GM19438 (cell line): ENCODE measurements around the gene PCP4.
"Not testable (repeated sequence)": the region's sequence is repeated elsewhere in the genome, so short reads cannot be mapped to it uniquely, and the experiment has no call there.

ENCODE experiments used
- ATAC-seq: cut with Tn5 transposase; IDR thresholded peaks from one replicate; pipeline ENCODE4 v1.9.1; 2021; ENCODE audit warnings: low read depth; ENCODE audit not compliant: unreplicated experiment

PCP4 gene

DNA sequence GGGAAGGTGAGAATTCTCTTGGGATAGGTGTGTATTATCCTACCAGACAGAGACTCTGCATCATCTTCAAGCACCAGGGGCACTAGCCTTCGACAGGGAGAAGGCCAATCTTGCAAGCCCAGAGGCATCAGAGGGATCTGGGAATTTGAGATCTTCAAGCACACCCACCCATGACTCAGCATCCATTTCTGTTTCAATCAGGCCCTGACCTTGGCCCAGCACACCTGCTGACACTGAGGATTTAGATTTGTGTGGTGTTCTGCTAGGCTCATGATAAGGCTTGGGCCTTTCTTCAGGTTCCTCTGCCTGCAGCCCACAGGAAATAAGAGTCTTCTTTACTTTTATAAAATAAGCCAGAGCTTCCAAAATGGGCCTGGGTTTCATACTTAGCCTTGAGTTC, 6.6 kb upstream of the PCP4 start:
- ATAC-seq = no peak

DNA sequence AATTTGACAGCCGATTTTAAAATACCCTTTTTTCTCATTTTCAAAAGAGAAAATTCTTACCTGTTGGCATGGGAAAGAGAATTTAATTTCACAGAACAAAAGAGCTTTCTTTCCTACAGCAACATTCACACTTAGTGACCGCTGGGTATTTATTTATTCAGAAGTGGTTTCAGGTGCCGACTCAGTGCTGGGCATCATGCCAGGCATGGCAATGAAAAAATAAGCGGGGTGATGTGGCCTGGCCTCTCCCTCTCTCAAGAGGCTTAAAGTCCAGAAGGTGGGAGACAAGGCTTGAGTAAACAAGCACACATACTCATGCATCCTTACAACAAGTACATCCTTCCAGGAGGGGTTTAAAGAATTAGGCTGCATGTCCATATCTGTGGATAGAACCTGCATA, 4.1 kb upstream of the PCP4 start:
- ATAC-seq = no peak

DNA sequence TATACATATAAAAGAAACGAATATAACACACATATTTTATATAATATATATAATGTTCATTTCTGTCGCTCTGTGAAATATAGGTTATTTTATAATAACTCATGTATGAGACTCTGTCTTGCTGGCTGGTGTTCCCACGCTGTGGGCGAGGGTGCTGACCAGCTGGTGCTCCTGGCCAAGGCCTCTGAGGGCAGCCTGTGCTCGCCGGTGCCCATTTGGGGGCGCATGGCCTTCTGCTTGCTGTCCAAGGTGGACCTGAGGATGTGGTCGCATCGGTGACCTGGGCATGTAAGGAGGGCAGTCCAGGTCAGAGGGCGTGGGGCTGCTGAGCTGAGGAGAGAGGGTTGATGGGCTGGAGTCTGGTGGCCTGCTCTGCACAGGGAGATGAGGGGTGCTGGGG, 1.1 kb upstream of the PCP4 start:
- ATAC-seq = no peak

DNA sequence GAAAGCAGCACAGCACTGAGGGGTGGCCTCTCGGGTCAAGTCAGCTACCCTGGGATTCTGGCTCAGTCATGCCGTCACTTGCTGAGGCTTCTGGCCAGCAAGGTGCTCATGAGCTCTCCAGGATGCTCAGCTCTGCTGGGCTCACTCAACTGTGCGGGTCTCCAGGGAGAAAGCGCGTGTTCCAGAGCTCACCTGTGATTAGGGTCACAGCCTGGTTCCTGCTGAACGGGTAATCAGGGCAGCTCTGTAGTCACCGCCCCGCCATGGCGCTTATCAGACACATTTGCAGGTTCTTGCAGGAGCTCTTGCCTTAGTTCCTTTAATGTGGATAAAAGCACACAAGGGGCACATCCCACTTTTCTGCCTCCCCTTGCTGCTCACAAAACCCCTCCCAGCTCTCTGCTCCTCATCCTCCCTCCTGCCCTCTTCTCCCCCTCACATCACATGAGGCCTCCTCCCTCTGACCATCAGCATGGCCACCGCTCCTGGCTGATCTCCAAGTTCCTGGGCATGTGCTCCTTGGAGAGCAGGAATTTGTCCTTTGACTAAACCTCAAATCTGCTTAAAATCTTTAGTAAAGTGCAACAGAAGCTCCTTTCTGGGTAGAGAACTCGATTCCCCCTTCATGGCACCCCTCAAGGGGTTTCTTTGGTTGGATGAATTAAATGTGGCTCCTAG, 2.0 kb downstream of the PCP4 start:
- ATAC-seq = no peak

DNA sequence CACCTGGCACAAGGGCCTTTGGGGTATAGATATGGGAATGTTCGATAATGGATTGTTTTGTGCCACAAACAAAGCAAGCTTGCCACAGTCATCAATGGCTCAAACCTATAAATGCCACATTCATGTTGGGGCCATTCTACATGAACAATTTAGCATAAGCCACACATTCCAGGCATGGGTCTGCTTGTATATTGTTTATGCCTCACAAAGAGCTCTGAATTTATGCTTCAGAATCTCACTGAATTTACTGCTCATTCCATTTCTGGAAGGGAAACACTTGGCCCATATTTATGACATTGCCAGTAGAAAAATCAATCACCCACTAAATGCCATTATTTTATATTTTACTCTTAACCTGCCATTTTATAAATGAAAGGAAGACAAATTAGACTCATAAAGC, 6.4 kb downstream of the PCP4 start:
- no peak for ATAC-seq

DNA sequence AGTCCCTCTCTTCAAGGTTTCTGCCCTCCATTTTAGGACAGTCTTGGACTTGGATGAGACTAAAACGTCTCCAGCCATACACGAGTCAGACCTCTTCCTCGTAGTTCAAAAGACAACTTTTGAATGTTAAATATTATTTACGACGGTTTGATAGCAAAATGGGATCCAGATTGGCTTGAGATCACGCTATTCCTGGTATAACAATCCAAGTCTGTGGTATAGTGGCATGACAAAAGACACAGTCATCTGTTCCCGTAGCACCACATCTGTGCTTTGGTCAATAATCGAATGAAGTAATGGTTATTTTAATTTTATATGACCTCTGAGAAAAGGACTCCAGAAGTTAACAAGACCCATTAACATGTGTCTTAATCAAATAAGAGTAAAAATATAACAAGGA, 7.0 kb downstream of the PCP4 start:
- no peak for ATAC-seq

DNA sequence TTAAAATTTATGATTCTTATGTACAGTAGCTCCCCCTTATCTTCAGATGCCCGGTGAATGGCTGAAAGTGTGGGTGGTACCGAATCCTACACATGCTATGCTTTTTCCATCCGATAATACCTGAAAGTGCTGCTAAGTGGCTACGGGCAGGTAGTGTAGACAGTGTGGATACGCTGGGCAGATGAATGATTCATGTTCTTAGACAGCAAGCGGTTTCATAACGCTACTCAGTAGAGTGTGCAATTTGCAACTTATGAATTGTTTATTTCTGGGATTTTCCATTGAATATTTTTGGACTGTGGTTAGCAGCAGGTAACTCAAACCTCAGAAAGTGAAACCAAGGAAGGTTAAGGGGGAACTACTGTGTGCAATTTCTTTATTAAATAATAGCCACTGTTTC, 7.5 kb downstream of the PCP4 start:
- ATAC-seq = no peak

DNA sequence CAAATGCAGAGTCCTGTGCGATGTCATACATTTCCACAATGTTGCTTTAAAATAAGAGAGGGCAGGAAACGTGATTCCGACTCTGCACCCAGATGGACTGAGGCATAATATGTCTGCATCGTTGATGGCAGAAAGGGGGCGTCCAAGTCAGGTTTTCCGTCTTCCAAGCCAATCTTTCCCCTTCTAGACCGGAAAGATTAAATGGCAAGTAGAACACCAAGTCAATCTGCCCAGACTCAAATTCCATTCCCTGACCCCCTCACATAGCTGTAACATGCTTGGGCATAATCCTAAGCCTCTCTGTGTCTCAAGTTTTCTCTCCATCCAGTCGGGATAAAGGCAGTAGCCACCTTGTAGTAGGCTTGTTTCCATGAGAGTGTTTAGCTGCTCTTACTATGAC, 14.4 kb downstream of the PCP4 start:
- no peak for ATAC-seq

DNA sequence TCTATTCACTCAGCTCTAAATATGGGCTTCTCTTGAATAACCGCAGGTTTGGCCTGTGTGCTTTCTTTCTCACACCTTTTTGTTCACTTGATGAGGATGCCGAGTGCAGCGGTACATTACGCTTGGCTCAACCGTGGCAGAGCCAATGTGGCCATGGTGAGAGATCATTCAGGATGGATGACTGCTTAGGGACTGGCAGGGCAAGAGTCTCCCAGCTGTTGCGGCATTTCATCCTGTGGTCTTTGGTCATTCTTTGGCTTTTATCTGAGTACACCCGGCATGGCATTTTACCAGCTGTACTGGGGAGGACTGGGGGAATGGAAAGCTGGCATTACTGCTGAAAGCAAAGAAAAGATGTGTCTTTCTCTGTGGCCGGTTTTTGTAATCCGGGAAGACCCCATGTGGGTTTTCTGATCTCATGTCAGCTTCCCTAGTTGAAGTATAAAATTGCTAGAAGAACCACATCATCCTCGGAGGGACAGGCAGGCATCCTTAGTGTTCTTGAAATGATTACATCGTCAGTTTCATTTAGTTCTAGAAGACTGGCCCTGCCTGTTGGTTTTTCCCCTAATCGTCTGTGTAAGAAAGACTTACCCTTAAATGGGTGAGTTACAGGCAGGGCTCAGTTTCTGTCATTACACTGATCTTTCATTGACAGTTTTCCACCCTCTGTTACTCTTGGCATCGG, 15.1 kb downstream of the PCP4 start:
- no peak for ATAC-seq

DNA sequence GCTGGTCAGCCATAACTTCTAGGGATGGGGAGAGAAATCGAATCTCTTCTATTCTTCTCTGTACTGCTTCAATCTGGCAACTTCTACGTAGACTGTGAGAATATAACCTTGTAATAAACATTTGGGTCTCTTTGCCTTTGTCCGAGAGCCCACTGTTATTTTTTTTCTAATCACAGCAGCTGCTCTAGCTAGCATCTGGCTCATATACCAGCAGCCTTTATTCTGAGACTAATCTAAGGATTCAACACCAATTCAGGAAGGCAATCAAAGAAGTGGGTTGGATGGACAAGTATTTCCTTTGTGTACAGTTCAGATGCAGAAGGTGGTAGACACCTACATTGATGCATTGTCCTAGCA, 15.6 kb downstream of the PCP4 start:
- no peak for ATAC-seq

DNA sequence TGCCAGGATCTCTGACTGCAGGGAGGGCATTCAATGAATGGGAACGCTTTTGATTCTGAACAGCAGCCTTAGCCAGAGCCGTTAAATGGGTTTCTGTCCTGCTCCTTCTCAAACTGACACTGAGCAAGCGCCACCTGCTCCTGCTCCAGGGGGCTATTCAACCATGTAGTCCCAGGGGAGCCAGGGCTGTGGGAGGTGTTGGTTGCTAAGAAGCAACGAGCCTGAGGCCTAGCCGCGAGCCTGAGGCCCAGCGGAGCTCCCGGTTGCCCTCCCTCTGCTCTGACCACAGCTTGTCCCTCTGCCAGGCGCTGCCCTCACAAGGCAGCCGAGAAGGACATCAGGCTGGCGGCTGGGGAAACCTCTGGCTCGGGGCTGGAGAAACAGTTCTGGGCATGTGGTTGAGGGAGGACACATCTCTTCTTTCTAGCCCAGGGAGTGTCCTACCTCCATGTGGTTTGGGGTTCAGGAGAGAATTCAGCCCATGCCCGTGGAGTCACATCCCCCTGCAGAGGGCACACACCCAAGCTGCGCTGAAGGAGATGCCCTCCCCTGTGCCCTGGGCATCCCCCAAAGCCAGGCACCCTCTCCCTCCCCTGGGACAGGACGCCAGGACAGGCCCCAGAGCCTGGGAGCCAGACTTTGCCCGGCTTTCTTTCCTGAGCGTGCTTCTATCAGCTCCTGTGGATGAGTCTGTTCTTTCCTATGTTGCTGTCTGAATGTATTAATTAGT, 18.0 kb downstream of the PCP4 start:
- no peak for ATAC-seq

DNA sequence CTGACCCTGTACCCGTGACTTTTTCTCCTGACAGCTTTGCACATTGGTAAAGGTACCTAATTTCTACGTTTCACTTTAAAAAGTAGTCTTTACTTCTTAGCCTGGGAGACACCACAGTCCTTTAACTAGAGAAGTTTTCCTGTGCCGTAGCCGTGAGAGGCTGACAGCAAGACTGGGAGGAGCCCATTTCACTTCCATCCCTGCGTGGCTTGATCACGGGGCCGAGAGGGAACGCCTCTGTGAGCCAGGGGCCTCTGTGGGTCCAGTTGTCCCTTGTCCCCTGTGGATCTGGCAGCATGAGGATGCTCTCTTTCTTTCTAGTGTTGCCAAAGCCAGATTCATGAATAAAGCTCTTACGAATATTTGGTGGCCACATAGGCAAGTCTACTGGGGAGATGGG, 21.6 kb downstream of the PCP4 start:
- no peak for ATAC-seq

DNA sequence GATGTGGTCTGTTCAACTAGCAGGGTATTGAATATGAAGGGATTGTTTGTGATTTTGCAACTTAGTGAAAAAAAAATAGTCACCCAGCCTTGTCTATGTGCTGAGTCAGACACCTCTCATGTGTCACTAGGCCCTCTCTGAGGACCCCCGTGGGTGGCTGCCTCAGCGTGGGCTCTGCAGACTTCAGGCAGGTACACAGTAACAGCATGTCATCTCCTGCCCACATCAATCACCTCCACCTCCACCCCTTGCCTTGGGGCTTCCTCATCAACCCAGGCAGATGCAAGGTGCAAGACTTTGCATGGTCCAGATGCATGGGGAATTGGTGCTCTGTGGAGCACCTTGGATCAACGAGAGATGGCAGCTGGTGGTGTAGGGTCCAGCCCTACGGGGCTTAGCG, 23.9 kb downstream of the PCP4 start:
- no peak for ATAC-seq

DNA sequence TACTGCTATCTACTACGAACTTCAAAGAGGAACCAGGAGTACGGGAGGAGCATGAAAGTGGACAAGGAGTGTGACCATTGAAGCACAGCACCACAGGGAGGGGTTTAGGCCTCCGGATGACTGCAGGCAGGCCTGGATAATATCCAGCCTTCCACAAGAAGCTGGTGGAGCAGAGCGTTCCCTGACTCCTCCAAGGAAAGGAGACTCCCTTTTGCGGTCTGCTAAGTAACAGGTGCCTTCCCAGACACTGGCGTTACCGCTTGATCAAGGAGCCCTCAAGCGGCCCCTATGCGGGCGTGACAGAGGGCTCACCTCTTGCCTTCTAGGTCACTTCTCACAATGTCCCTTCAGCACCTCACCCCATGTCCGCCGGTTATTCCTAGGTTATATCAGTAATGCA, 24.6 kb downstream of the PCP4 start:
- ATAC-seq = not testable (repeated sequence)

DNA sequence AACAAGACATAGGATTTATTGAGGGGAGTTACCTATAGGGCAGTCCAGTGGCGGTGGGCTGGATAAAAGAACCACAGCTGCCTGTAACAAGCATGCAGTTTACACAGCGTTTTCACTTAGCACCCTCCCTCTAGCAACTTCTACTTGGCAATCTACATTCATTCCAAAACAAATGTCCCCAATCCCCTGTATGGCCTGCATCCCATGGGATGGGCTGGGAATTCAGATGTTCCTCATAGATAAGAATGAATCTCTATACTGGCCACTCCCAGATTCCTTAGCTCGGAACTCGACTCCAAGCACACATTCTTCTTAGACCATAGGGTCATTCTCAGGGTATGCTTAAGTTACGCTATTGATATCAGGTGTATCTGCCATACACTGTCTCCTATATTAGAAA, 33.3 kb downstream of the PCP4 start:
- ATAC-seq = no peak

DNA sequence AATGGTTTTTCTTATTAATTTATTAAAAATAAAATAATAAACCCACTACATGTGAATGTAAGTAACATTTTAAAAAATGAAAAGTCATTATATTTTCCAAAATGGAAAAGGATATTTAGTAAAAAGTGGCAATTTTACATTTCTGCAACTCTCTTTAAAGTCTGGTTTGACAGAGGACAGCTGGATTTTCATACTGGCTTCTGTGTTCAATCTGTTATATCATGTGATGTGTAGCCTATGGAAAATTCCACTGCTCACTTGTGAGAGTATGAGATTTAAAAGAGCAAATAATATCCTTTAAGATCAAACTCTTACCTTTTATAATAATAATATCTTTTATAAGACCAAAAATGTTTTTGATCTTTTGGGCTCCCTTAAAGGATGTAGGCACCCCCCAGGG, 33.7 kb downstream of the PCP4 start:
- no peak for ATAC-seq

DNA sequence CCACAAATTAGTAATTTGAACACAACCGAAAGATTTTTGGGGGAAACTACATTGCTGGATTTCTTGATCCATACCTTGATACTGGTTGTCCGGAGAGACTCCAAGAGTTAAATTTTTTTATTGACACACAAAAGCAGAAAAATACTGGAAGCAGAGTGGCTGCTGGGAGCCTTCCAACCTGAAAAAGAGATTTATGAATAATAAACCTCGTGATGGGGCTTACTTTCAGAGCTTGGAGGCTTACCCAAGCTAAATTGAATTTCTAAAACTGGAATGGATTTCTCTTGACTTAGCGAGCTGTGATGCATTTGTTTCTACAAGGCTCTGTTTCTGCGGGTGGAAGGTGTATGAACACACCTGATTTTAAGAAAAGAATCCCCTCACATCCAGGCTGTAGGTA, 35.7 kb downstream of the PCP4 start:
- ATAC-seq = no peak

DNA sequence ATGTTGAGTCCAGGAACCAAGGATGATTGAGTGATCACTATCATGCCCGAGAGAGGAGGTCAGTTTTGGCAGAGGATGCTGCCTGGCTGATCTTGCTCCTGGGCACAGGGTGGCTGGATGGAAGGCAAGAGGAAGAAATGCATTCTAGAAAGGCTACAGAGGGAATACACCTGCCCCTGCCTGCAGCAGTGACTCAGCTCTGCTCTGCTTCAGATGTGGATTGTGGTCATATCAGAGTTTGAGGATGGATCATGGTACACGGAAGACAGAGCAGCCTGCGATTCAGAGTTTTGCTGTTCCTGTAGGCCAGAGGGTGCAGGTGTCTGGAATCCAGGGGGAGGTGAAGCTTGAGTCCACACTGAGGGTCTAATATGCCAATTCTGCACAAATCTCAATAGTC, 37.2 kb downstream of the PCP4 start:
- ATAC-seq = no peak

DNA sequence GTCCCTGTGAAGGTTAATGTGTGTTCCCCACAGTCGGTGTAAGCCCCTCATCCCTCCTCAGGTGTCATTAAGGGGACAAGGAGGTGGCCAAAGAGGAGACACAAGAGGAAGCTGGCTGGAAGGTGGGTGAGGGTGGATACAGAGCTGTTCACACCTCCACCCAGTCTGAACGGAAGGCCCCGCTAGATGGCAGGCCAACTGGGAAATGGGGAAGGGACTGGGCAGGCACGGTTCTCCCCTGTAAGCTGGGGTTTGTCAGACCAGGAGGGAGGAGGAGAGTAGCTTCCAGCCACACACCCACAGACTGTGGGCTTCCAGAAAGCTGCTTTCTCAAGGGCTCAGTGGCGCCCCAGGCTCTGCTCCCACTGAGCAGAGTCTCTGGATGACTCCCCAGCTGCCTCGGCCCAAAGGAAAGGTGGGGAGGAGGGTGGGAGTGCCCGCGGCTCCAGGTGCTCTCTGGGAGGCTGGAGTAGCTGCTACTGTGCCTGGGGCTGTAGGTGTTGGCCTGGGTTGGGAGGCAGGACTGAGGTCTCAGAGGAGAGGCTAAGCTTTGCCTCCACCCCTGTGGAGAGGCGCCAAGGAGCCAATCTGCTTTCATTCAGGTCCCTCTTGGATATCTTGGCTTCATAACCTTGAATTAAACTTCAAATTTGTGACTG, 41.2 kb downstream of the PCP4 start:
- ATAC-seq = no peak

DNA sequence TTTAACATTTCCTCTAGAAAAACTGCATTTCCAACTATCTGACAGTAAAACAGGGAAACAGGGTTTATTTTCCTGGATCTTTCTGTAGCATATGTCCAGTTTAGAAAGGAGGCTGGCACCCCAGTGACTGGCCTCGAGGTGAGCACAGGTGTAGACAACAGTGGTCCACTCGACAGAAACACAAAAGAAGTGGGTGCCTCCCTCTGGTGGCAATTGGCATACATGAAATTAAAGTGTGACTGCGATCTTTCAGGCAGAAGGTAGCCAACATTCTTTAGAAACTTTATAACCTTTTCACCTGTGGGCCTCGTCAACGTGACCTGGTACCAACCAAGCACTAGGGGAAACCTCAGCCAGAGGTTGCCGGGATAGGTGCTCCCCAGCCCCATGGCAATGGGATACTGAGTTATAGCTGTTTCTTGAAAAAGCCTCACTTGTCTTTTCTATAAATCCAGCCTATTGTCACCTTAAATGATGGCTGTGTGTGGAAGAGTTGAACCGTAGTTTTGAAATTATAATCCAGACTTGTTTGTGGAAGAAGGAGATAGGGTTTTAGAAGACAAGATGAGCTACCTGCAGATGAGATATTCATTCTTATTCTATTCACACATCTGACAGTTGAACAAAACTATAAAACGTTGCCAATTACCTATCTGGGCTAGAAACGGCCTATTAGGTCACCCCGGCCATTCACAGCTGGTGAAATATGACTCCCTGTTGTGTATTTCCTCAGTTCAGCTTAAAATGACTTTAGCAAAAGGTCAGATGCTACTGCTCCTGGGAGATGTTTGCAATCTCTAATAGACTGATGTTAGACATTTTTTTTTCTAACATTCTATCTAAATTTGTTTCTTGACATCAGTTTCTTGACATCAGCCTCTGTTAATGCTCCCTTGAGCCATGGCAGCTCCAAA, 44.3 kb downstream of the PCP4 start:
- ATAC-seq = no peak
